PC-9 (cell line): ENCODE measurements around the gene GOLGB1. TPM values are rescaled to one million over a fixed set of nuclear protein-coding genes. Genes with fewer than 3 reads are reported as not detected.

Experiments
- BruUV-seq: library from RNA; stranded (reverse); fragments of 400-500 nt; replicated peaks from 2 replicates; lab custom pipeline; 2021; lab: Mats Ljungman, UMichigan
- CTCF ChIA-PET: fragments of 300-600 bp; sonication (Branson Sonifier 250); formaldehyde crosslinking; loops from one replicate; lab custom pipeline; 2022; ENCODE audit warnings: antibody characterized with exemption; lab: Charles Lee
- POLR2A ChIA-PET: fragments of 300-600 bp; sonication (Branson Sonifier 250); formaldehyde crosslinking; loops from one replicate; lab custom pipeline; 2022; ENCODE audit warnings: antibody characterized with exemption; ENCODE audit not compliant: unreplicated experiment; lab: Charles Lee
- DNase-seq, 2 experiments: peaks; one replicate each; pipeline versions ENCODE4 v3.0.0 to v3.0.0-alpha.2; 2015 to 2022; ENCODE audit warnings: mixed read lengths in 1 of 2
- H2AFZ ChIP-seq: fragments of 200-600 bp; sonication (generic); 2 replicates; pipeline ENCODE4 v1.8.1; 2017; ENCODE audit warnings: antibody characterized with exemption
- H3F3A ChIP-seq: fragments of 200-600 bp; sonication (generic); 2 replicates; pipeline ENCODE4 v1.8.1; 2017; ENCODE audit warnings: antibody characterized with exemption, mild to moderate bottlenecking, low read depth; ENCODE audit not compliant: insufficient read depth
- H3K27ac ChIP-seq: fragments of 200-600 bp; sonication (generic); 2 replicates; pipeline ENCODE4 v1.6.1; 2016; ENCODE audit warnings: mixed run types
- H3K27me3 ChIP-seq: fragments of 200-600 bp; sonication (generic); 2 replicates; pipeline ENCODE4 v1.6.1; 2016; ENCODE audit warnings: low read depth, mixed run types; ENCODE audit not compliant: insufficient read depth
- H3K36me3 ChIP-seq: fragments of 200-600 bp; sonication (generic); 2 replicates; pipeline ENCODE4 v1.6.1; 2016; ENCODE audit warnings: low read depth, mixed run types
- H3K4me1 ChIP-seq: fragments of 200-600 bp; sonication (generic); replicated peaks from 2 replicates; pipeline ENCODE4 v1.6.1; 2016; ENCODE audit warnings: mixed run types; ENCODE audit not compliant: insufficient read depth
- H3K4me2 ChIP-seq: fragments of 200-600 bp; sonication (generic); 2 replicates; pipeline ENCODE4 v1.6.1; 2017; ENCODE audit warnings: mixed run types
- H3K4me3 ChIP-seq: fragments of 200-600 bp; sonication (generic); 2 replicates; pipeline ENCODE4 v1.6.1; 2016; ENCODE audit warnings: mixed run types
- H3K79me2 ChIP-seq: fragments of 200-600 bp; sonication (generic); 2 replicates; pipeline ENCODE4 v1.6.1; 2017; ENCODE audit warnings: low read depth, mixed run types
- H3K9me2 ChIP-seq: fragments of 200-600 bp; sonication (generic); 2 replicates; pipeline ENCODE4 v1.8.1; 2017; ENCODE audit warnings: mild to moderate bottlenecking; ENCODE audit not compliant: insufficient read depth
- H3K9me3 ChIP-seq: fragments of 200-600 bp; sonication (generic); 2 replicates; pipeline ENCODE4 v1.8.1; 2016; ENCODE audit warnings: low read depth; ENCODE audit not compliant: insufficient read depth
- H4K20me1 ChIP-seq: fragments of 200-600 bp; sonication (generic); 2 replicates; pipeline ENCODE4 v1.8.1; 2017; ENCODE audit not compliant: insufficient read depth
- CTCF ChIP-seq: fragments of 200-600 bp; sonication (generic); conservative IDR thresholded peaks from 2 replicates; pipeline ENCODE4 v1.6.1; 2017; ENCODE audit warnings: mixed run types, antibody characterized with exemption, mild to moderate bottlenecking, moderate library complexity
- EZH2 ChIP-seq: fragments of 200-600 bp; sonication (generic); IDR thresholded peaks from 2 replicates; pipeline ENCODE4 v1.8.0; 2017; ENCODE audit warnings: antibody characterized with exemption, low read depth
- intact Hi-C: fragments of 100-400 bp; cut with micrococcal nuclease; formaldehyde crosslinking; loops from one replicate; pipeline ENCODE4 v1.10.0; 2022; ENCODE audit not compliant: unreplicated experiment
- total RNA-seq: library from RNA; stranded (reverse); gene quantifications from 2 replicates; pipeline ENCODE4 v1.2.3, GENCODE V29; 2021

Gene GOLGB1
- total RNA-seq, 1 experiment from 2014 or later = 73.1 TPM

DNA sequence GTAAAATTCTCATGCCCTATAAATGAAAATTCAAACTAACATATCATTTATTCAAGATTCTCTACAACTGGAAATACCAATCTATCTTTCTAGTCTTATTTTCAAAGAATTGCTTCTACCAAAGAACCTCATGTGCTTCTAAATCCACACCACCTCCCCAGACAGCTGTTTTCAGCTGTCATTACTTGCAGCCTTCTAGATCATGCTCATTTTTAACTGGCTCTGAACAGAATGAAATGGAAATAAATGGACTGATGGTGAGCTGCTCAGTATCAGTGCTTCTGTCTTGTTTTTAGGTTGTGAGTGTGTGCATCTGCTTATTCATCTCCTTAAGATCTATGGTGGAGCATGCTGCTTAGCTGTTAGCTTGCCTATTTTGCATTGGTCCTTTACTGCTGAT lies 29.4 kb downstream of the GOLGB1 start:
- BruUV-seq = no TSS peak
- Histone ChIP-seq H3K9me3 (no peaks in the 10 kb centered on the region), H3K9me2 (no peaks in the 10 kb centered on the region), H3K27me3 (no peaks in the 10 kb centered on the region), H3K36me3 (peaks cover 66% of the 10 kb centered on the region), H3K79me2 (no peaks in the 10 kb centered on the region), H3K4me1 (no peaks in the 10 kb centered on the region), H3K27ac (no peak overlapping the region), H3F3A (no peaks in the 10 kb centered on the region), H3K4me3 (no peak overlapping the region), H2AFZ (no peak overlapping the region), H3K4me2 (no peak overlapping the region), H4K20me1 (0 out of 2 replicates have a peak, but pooled peaks cover 7% of the 10 kb centered on the region)
- ChIA-PET CTCF (no interaction called here), POLR2A (no interaction called here)
- intact Hi-C loops = loop anchor here (10.0 kb wide), 1 partner anchor 45 kb away; no protein-coding TSS in a partner anchor
- no peak for TF ChIP-seq EZH2
- TF ChIP-seq CTCF = no peak
- no peak for DNase-seq

GRCh38 chr3:121719423-121719822 lies 30.1 kb downstream of the GOLGB1 start:
- Histone ChIP-seq H3F3A (no peaks in the 10 kb centered on the region), H2AFZ (no peak overlapping the region), H3K4me2 (no peak overlapping the region), H3K4me1 (no peaks in the 10 kb centered on the region), H3K27me3 (no peaks in the 10 kb centered on the region), H3K4me3 (no peak overlapping the region), H3K9me2 (no peaks in the 10 kb centered on the region), H3K9me3 (no peaks in the 10 kb centered on the region), H4K20me1 (0 out of 2 replicates have a peak, but pooled peaks cover 7% of the 10 kb centered on the region), H3K36me3 (peaks cover 65% of the 10 kb centered on the region), H3K79me2 (no peaks in the 10 kb centered on the region), H3K27ac (no peak overlapping the region)
- ChIA-PET POLR2A (interaction anchor here (0.6 kb wide), 1 partner anchor 131 kb away, joined by 3 read pairs; no protein-coding TSS in a partner anchor), CTCF (no interaction called here)
- intact Hi-C loops = no loop called here
- no peak for DNase-seq
- no peak for TF ChIP-seq EZH2
- TF ChIP-seq CTCF = no peak
- BruUV-seq = no TSS peak

- Histone ChIP-seq H3K27me3 (no peaks in the 10 kb centered on the region), H3K4me1 (no peaks in the 10 kb centered on the region), H3K79me2 (no peaks in the 10 kb centered on the region), H3K36me3 (peaks cover 66% of the 10 kb centered on the region), H2AFZ (no peak overlapping the region), H3K4me3 (no peak overlapping the region), H3K9me3 (no peaks in the 10 kb centered on the region), H3K27ac (no peak overlapping the region), H3K4me2 (no peak overlapping the region), H3K9me2 (no peaks in the 10 kb centered on the region), H3F3A (0 out of 2 replicates have a peak, but pooled peaks cover under 1% of the 10 kb centered on the region), H4K20me1 (0 out of 2 replicates have a peak, but pooled peaks cover 7% of the 10 kb centered on the region)
- no peak for DNase-seq
- BruUV-seq = no TSS peak
- no peak for TF ChIP-seq CTCF
- TF ChIP-seq EZH2 = no peak
- CTCF ChIA-PET = no interaction called here
- POLR2A ChIA-PET = no interaction called here
- intact Hi-C loops = no loop called here
Observed at GRCh38 chr3:121718205-121718846, 31.2 kb downstream of the GOLGB1 start.
